Endometrial microvascular endothelial cells (primary cell): ENCODE results near the gene WFS1. TPM values are rescaled to one million over a fixed set of nuclear protein-coding genes. Genes with fewer than 3 reads are reported as not detected.

Experiments used
- in situ Hi-C: cut with HindIII; loops from 2 replicates; pipeline ENCODE4 v1.10.0; 2017; ENCODE audit warnings: low sequenced_read_pairs, low pct_unique_long_range_greater_than_20kb; ENCODE audit errors: inconsistent ontology term
- total RNA-seq: library from RNA; depleted of rRNA; stranded (reverse); fragments of >200 nt; gene quantifications from one replicate; pipeline ENCODE4 v1.2.3, GENCODE V29; 2015; ENCODE audit errors: inconsistent ontology term

Gene WFS1
- total RNA-seq, 1 donor from 2014 or later, result 30.1 TPM

- in situ Hi-C loops, result no loop called here
Measured at GRCh38 chr4:6257247-6258025, 12.2 kb upstream of the WFS1 start.

- in situ Hi-C loops, result no loop called here
Measured at GRCh38 chr4:6258026-6258360, 11.7 kb upstream of the WFS1 start.

GRCh38 chr4:6258741-6259140 lies 10.9 kb upstream of the WFS1 start:
- in situ Hi-C loops, result no loop called here

GRCh38 chr4:6259886-6260285 lies 9.8 kb upstream of the WFS1 start:
- in situ Hi-C loops, result no loop called here

- in situ Hi-C loops, result no loop called here
Measured at GRCh38 chr4:6262176-6262575, 7.5 kb upstream of the WFS1 start.

GRCh38 chr4:6262847-6263487 lies 6.7 kb upstream of the WFS1 start:
- in situ Hi-C loops, result no loop called here

- in situ Hi-C loops, result no loop called here
Measured at GRCh38 chr4:6263526-6264224, 6.0 kb upstream of the WFS1 start.

GRCh38 chr4:6264225-6264540 lies 5.5 kb upstream of the WFS1 start:
- in situ Hi-C loops, result no loop called here

- in situ Hi-C loops, result no loop called here
Measured at GRCh38 chr4:6265546-6265945, 4.1 kb upstream of the WFS1 start.

GRCh38 chr4:6267573-6267972 lies 2.1 kb upstream of the WFS1 start:
- in situ Hi-C loops, result no loop called here

- in situ Hi-C loops, result no loop called here
Measured at GRCh38 chr4:6268650-6269615, 717 bp upstream of the WFS1 start.

- in situ Hi-C loops, result no loop called here
Measured at GRCh38 chr4:6270636-6271121, 1.0 kb downstream of the WFS1 start.

GRCh38 chr4:6271206-6271605 lies 1.6 kb downstream of the WFS1 start:
- in situ Hi-C loops, result no loop called here

GRCh38 chr4:6271701-6272465 lies 2.2 kb downstream of the WFS1 start:
- in situ Hi-C loops, result no loop called here

- in situ Hi-C loops, result no loop called here
Measured at GRCh38 chr4:6272863-6273660, 3.4 kb downstream of the WFS1 start.

GRCh38 chr4:6273661-6273990 lies 4.0 kb downstream of the WFS1 start:
- in situ Hi-C loops, result no loop called here

GRCh38 chr4:6275351-6275750 lies 5.7 kb downstream of the WFS1 start:
- in situ Hi-C loops, result no loop called here
